ENCODE results near the gene KRT33B. TPM values are rescaled to one million over a fixed set of nuclear protein-coding genes. Genes with fewer than 3 reads are reported as not detected.

KRT33B gene
- total RNA-seq, 4 donors from 2014 or later: not detected

- Histone ChIP-seq H3K36me3 (no peaks in the 10 kb centered on the region), H3K4me1 (peaks cover 0 to 14% of the 10 kb centered on the region in 2 donors), H3K4me3 (replicated peaks in 1 of 3) (no peak overlapping the region), H3K27ac (no peak overlapping the region), H3K9me3 (no peaks in the 10 kb centered on the region), H3K27me3 (no peaks in the 10 kb centered on the region)
- WGBS, 2 donors: 75 to 79% methylated on average over 3 of the region's 3 CpGs
- peak; percentile 7 to 13 for DNase-seq
- TF ChIP-seq CTCF (IDR thresholded peaks at IDR 0.05): no peak
- TF ChIP-seq POLR2A (IDR thresholded peaks at IDR 0.05): no peak
- intact Hi-C loops (cut with DNase I): no loop called here
These were observed 46.3 kb upstream of the KRT33B start for GRCh38 chr17:41415833-41416335.

- TF ChIP-seq POLR2A (IDR thresholded peaks at IDR 0.05): no peak
- 78 to 80% methylated on average over 4 of the region's 4 CpGs for WGBS, 2 donors
- no peaks in the 10 kb centered on the region for H3K9me3 ChIP-seq
- H3K4me1 ChIP-seq: peaks cover 0 to 14% of the 10 kb centered on the region in 2 donors
- H3K36me3 ChIP-seq: no peaks in the 10 kb centered on the region
- no peaks in the 10 kb centered on the region for H3K27me3 ChIP-seq
- H3K4me3 ChIP-seq (replicated peaks in 1 of 3): no peak overlapping the region
- H3K27ac ChIP-seq: no peak overlapping the region
- intact Hi-C loops (cut with DNase I): no loop called here
- DNase-seq: no peak
These were observed 45.8 kb upstream of the KRT33B start for GRCh38 chr17:41415411-41415810.

GRCh38 chr17:41413982-41414381 lies 44.4 kb upstream of the KRT33B start:
- no peak overlapping the region for H3K4me3 ChIP-seq (replicated peaks in 1 of 3)
- H3K9me3 ChIP-seq: no peaks in the 10 kb centered on the region
- TF ChIP-seq CTCF (IDR thresholded peaks at IDR 0.05) (no peak), POLR2A (IDR thresholded peaks at IDR 0.05) (no peak)
- WGBS, 2 donors: 95 to 100% methylated on average over 2 of the region's 2 CpGs
- DNase-seq: no peak
- H3K27me3 ChIP-seq: no peaks in the 10 kb centered on the region
- intact Hi-C loops (cut with DNase I): no loop called here
- no peaks in the 10 kb centered on the region for H3K36me3 ChIP-seq
- peaks cover 0 to 14% of the 10 kb centered on the region in 2 donors for H3K4me1 ChIP-seq
- H3K27ac ChIP-seq: no peak overlapping the region

- no peak overlapping the region for H3K4me3 ChIP-seq (replicated peaks in 1 of 3)
- no peak for TF ChIP-seq CTCF (IDR thresholded peaks at IDR 0.05)
- intact Hi-C loops (cut with DNase I): no loop called here
- H3K27me3 ChIP-seq: no peaks in the 10 kb centered on the region
- 34 to 46% methylated on average over 5 of the region's 5 CpGs for WGBS, 2 donors
- no peak overlapping the region for H3K27ac ChIP-seq
- DNase-seq: peak; percentile 58 to 62
- H3K36me3 ChIP-seq: no peaks in the 10 kb centered on the region
- H3K4me1 ChIP-seq: peaks cover 0 to 14% of the 10 kb centered on the region in 2 donors
- no peaks in the 10 kb centered on the region for H3K9me3 ChIP-seq
These were observed 43.8 kb upstream of the KRT33B start for GRCh38 chr17:41413353-41413957.

DNA sequence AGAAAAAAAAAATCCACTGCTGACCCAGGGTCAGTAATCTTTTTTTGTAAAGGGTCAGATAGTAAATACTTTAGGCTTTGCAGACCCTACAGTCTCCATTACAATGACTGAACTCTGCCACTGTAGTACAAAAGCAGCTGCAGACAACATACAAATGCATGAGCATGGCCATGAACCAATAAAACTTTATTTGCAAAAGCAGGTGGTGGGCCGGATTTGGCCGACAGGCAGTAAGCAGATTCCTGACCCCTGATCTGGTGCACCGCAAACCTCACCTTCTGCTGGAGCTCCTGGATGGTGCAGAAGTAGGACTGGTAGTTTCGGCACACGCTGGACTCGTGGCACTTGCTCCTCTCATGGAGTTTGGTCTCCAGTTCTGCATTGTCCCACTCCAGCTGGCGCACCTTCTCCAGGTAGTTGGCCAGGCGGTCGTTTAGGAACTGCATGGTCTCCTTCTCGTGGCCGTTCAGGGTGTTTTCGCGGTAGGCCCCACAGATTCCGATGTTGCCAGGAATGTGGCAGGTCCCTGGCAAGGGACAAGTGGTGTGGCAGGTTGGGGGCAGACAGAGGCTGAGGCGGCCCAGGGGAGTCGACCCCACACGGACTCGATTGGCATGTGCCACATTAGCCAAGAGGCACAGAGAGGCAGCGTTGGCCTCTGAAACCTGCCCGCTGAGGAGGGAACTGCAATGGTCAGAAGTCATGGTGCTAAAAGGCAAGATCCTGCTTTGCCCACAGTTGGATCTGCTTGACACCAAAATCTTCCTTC lies 41.6 kb upstream of the KRT33B start:
- Histone ChIP-seq H3K4me3 (replicated peaks in 1 of 3) (no peak overlapping the region), H3K27ac (no peak overlapping the region), H3K4me1 (peaks cover 0 to 8% of the 10 kb centered on the region in 2 donors), H3K27me3 (no peaks in the 10 kb centered on the region), H3K36me3 (no peaks in the 10 kb centered on the region), H3K9me3 (no peaks in the 10 kb centered on the region)
- TF ChIP-seq CTCF (IDR thresholded peaks at IDR 0.05): no peak
- no peak for TF ChIP-seq POLR2A (IDR thresholded peaks at IDR 0.05)
- intact Hi-C loops (cut with DNase I): no loop called here
- no peak for DNase-seq
- 95 to 97% methylated on average over 18 of the region's 20 CpGs for whole genome bisulfite sequencing, 2 donors

Data from thyroid gland (tissue), 4 donors.